GM12872 (cell line): ENCODE data around the gene TMEM108.

ENCODE experiments used
- CTCF ChIP-seq: IDR thresholded peaks from 3 replicates; pipeline ENCODE4 v1.5.1; 2011; ENCODE audit warnings: low read depth, mild to moderate bottlenecking, low read length, moderate library complexity; ENCODE audit not compliant: insufficient read depth

Gene TMEM108

GRCh38 chr3:133303430-133303829, 265.2 kb downstream of the TMEM108 start:
- no peak for TF ChIP-seq CTCF

GRCh38 chr3:133317866-133318265, 279.7 kb downstream of the TMEM108 start:
- TF ChIP-seq CTCF: no peak

- TF ChIP-seq CTCF: no peak
These were observed 290.2 kb downstream of the TMEM108 start for GRCh38 chr3:133328373-133328772.

- TF ChIP-seq CTCF: no peak
These were observed 291.4 kb downstream of the TMEM108 start for GRCh38 chr3:133329626-133330025.

GRCh38 chr3:133330065-133330464, 291.9 kb downstream of the TMEM108 start:
- no peak for TF ChIP-seq CTCF

- no peak for TF ChIP-seq CTCF
These were observed 292.3 kb downstream of the TMEM108 start for GRCh38 chr3:133330522-133330921.

- no peak for TF ChIP-seq CTCF
These were observed 316.5 kb downstream of the TMEM108 start for GRCh38 chr3:133354721-133355120.

- TF ChIP-seq CTCF: no peak
These were observed 322.3 kb downstream of the TMEM108 start for GRCh38 chr3:133360476-133360875.
